PC-3 (cell line): Measurements from ENCODE around the gene RASGRP3.

Experiments
- EZH2 ChIP-seq: fragments of 300-600 bp; sonication (generic); IDR thresholded peaks from one replicate; pipeline ENCODE4 v1.6.1; 2017; ENCODE audit warnings: antibody characterized with exemption, mild to moderate bottlenecking, low read length; ENCODE audit not compliant: unreplicated experiment
- EZH2phosphoT487 ChIP-seq: fragments of 300-600 bp; sonication (generic); IDR thresholded peaks from 2 replicates; pipeline ENCODE4 v1.6.1; 2018; ENCODE audit warnings: mild to moderate bottlenecking, antibody characterized with exemption, low read length, borderline replicate concordance
- TF ChIP-seq, protein P1 (sequence below): fragments of 300-600 bp; sonication (generic); conservative IDR thresholded peaks from 2 replicates; pipeline ENCODE4 v1.5.1; 2017; ENCODE audit warnings: antibody characterized with exemption, low read depth, mild to moderate bottlenecking, low read length

DNA sequence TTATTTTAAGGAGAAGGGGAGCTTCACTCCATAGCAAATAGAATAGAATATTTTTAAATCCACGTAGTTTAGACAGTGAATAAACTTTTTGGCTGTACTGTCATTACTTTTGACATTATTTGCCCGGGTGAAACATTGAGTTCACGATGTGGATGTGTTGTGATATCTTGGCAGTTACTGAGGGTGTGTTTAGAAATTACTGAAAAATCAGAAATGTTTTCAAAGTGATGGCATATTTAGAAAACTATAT, 123.4 kb downstream of the RASGRP3 start:
- TF ChIP-seq, protein P1, sequence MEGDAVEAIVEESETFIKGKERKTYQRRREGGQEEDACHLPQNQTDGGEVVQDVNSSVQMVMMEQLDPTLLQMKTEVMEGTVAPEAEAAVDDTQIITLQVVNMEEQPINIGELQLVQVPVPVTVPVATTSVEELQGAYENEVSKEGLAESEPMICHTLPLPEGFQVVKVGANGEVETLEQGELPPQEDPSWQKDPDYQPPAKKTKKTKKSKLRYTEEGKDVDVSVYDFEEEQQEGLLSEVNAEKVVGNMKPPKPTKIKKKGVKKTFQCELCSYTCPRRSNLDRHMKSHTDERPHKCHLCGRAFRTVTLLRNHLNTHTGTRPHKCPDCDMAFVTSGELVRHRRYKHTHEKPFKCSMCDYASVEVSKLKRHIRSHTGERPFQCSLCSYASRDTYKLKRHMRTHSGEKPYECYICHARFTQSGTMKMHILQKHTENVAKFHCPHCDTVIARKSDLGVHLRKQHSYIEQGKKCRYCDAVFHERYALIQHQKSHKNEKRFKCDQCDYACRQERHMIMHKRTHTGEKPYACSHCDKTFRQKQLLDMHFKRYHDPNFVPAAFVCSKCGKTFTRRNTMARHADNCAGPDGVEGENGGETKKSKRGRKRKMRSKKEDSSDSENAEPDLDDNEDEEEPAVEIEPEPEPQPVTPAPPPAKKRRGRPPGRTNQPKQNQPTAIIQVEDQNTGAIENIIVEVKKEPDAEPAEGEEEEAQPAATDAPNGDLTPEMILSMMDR: no peak
- no peak for TF ChIP-seq EZH2
- TF ChIP-seq EZH2phosphoT487: no peak
